ENCODE measurements around the gene FAM3D.

FAM3D gene

GRCh38 chr3:58591517-58592510 is 74.8 kb downstream of the FAM3D start:
- Mint-ChIP-seq H3K4me1 (peaks cover 2% of the 10 kb centered on the region), H3K27ac (no peak overlapping the region), H3K36me3 (ENCODE audit: low read depth) (no peaks in the 10 kb centered on the region), H3K4me3 (no peak overlapping the region), H3K27me3 (peaks cover 30% of the 10 kb centered on the region), H3K9me3 (no peaks in the 10 kb centered on the region)
- DNase-seq: no peak
- peak; percentile 69 for ATAC-seq

GRCh38 chr3:58588030-58588614 is 78.5 kb downstream of the FAM3D start:
- peaks cover 5% of the 10 kb centered on the region for H3K36me3 Mint-ChIP-seq (ENCODE audit: low read depth)
- peaks cover 52% of the 10 kb centered on the region for H3K27me3 Mint-ChIP-seq
- no peak for ATAC-seq
- H3K4me3 Mint-ChIP-seq: no peak overlapping the region
- peaks cover 19% of the 10 kb centered on the region for H3K4me1 Mint-ChIP-seq
- peak; percentile 19 for DNase-seq
- no peaks in the 10 kb centered on the region for H3K9me3 Mint-ChIP-seq
- no peak overlapping the region for H3K27ac Mint-ChIP-seq

- Mint-ChIP-seq H3K4me3 (no peak overlapping the region), H3K27me3 (peaks cover 52% of the 10 kb centered on the region), H3K4me1 (peaks cover 19% of the 10 kb centered on the region), H3K9me3 (no peaks in the 10 kb centered on the region), H3K27ac (no peak overlapping the region), H3K36me3 (ENCODE audit: low read depth) (peaks cover 5% of the 10 kb centered on the region)
- no peak for DNase-seq
- ATAC-seq: no peak
Measured at GRCh38 chr3:58586776-58587192, 79.8 kb downstream of the FAM3D start.

DNA sequence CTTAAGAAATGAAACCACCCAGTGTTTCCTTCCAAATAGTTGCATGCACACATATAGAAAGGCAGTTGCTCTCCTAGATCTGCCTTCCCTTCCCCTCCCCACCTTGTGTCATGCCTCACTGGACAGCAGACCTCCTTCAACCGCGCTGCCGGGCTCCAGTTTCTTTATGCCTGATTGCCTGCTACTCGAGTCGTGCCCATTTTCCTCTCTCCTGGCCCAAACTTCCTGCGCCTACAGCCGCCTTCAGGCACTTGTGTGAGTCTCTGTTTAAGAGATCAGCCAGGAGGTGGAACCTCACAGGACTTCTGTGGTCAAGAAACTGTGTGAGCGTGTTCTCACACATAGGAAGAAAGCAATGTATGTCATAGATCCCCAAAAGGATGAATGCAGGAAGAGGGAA is 80.6 kb downstream of the FAM3D start:
- no peak for ATAC-seq
- no peak for DNase-seq
- H3K9me3 Mint-ChIP-seq: no peaks in the 10 kb centered on the region
- peaks cover 5% of the 10 kb centered on the region for H3K36me3 Mint-ChIP-seq (ENCODE audit: low read depth)
- H3K27ac Mint-ChIP-seq: no peak overlapping the region
- peaks cover 17% of the 10 kb centered on the region for H3K4me1 Mint-ChIP-seq
- H3K27me3 Mint-ChIP-seq: peaks cover 50% of the 10 kb centered on the region
- peak overlapping the region; percentile 82 for H3K4me3 Mint-ChIP-seq

DNA sequence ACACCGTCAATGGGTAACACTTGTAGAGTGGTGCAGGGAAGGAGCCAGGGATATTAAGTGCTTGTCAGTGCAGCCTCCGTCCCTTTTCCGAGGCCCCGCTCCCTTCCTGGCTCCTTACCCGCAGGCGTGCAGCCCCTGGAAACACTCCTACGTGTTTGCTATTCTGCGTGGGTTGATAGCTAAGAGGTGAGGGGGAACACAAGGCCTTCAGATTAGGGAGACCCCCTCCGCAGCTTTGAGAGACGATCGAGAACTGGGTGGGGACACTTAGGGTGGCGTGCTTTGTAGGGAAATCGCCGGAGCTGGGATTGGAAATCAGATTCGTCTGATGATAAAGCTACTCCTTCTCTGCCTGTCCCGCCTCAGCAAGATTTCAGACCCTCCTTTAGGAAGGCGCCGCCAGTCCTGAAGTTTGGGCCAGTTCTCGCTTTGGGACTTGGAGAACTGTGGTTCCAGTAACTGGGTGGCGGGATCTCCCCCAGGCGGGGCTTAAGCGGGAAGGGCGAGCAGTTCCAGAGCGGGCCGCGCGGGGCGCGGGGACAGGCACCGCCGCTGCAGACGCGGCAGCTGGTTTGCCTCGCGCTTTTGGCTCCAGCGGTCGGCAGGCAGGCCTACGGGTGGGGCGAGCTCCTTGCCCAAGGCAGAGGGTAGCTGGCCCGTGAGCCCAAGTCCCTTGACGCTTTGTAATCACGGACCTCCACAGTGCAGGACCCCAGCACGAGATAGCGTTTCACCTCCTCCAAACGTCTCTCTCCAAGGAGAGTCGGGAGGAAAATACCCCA is 81.4 kb downstream of the FAM3D start:
- Mint-ChIP-seq H3K9me3 (no peaks in the 10 kb centered on the region), H3K27ac (no peak overlapping the region), H3K27me3 (peaks cover 43% of the 10 kb centered on the region), H3K4me1 (peaks cover 17% of the 10 kb centered on the region), H3K36me3 (ENCODE audit: low read depth) (peaks cover 5% of the 10 kb centered on the region), H3K4me3 (peak overlapping the region; percentile 82)
- ATAC-seq: peak; percentile 89
- peak; percentile 74 for DNase-seq

- DNase-seq: peak; percentile 8
- no peak overlapping the region for H3K27ac Mint-ChIP-seq
- peaks cover 17% of the 10 kb centered on the region for H3K4me1 Mint-ChIP-seq
- H3K27me3 Mint-ChIP-seq: peaks cover 42% of the 10 kb centered on the region
- H3K9me3 Mint-ChIP-seq: no peaks in the 10 kb centered on the region
- H3K4me3 Mint-ChIP-seq: peak overlapping the region; percentile 82
- ATAC-seq: peak; percentile 26
- H3K36me3 Mint-ChIP-seq (ENCODE audit: low read depth): peaks cover 5% of the 10 kb centered on the region
Measured at GRCh38 chr3:58584690-58585004, 81.9 kb downstream of the FAM3D start.

All from activated naive CD8-positive, alpha-beta T cell treated with anti-CD3 and anti-CD28 coated beads, Interleukin-2, amount 50 U/mL, for 24 hours (primary cell).